GM12878 (cell line): Measurements from ENCODE around the gene RCVRN. TPM values are rescaled to one million over a fixed set of nuclear protein-coding genes. Genes with fewer than 3 reads are reported as not detected.

Source experiments
- ATAC-seq: fragments of 200-7000 bp; cut with Tn5 transposase; 3 replicates; pipeline ENCODE4 v1.9.1; 2020; ENCODE audit warnings: mild to moderate bottlenecking, moderate library complexity
- BruUV-seq: library from RNA; stranded (reverse); fragments of 400-500 nt; replicated peaks from 2 replicates; lab custom pipeline; 2021; lab: Mats Ljungman, UMichigan
- CTCF ChIA-PET: fragments of 300-600 bp; sonication (Branson Sonifier 250); formaldehyde crosslinking; extraction: SDS; loops from one replicate; lab custom pipeline; 2021; ENCODE audit warnings: inconsistent platforms; lab: Yijun Ruan, JAX
- POLR2A ChIA-PET: fragments of 350-600 bp; formaldehyde crosslinking; extraction: SDS; loops from one replicate; lab custom pipeline; 2021; ENCODE audit warnings: inconsistent platforms; lab: Charles Lee
- RAD21 ChIA-PET: fragments of 300-600 bp; sonication (Branson Sonifier 250); formaldehyde crosslinking; loops from one replicate; lab custom pipeline; 2023; ENCODE audit warnings: antibody characterized with exemption; ENCODE audit not compliant: unreplicated experiment; lab: Charles Lee
- SMC1A ChIA-PET: fragments of 300-600 bp; sonication (Branson Sonifier 250); formaldehyde crosslinking; loops from one replicate; lab custom pipeline; 2023; ENCODE audit not compliant: unreplicated experiment, uncharacterized antibody; lab: Charles Lee
- DNase-seq: peaks from one replicate; pipeline ENCODE4 v3.0.0-alpha.2; 2011; ENCODE audit warnings: low read depth, low spot score
- FAIRE-seq: peaks from 3 replicates; lab custom pipeline; 2011; peaks lifted over from hg19 to GRCh38; lab: Jason Lieb, UNC
- H2AFZ ChIP-seq: 2 replicates; pipeline ENCODE4 v1.6.0; 2011; ENCODE audit warnings: low read depth, low read length, control low read depth; ENCODE audit not compliant: control insufficient read depth
- H3K27ac ChIP-seq: 2 replicates; pipeline ENCODE4 v1.5.1; 2011; ENCODE audit warnings: control low read depth; ENCODE audit not compliant: control insufficient read depth, insufficient read depth
- H3K27me3 ChIP-seq, 2 experiments: replicated peaks in 1 of 2; 2 replicates each; pipeline versions ENCODE4 v1.6.0 to v1.6.1; 2011; ENCODE audit warnings: low read length in 1 of 2; ENCODE audit not compliant: control insufficient read depth in 2 of 2, insufficient read depth in 2 of 2
- H3K36me3 ChIP-seq, 2 experiments: 2 replicates each; pipeline ENCODE4 v1.5.1; 2011; ENCODE audit warnings: low read length in 1 of 2; ENCODE audit not compliant: control insufficient read depth in 2 of 2, insufficient read depth in 2 of 2
- H3K4me1 ChIP-seq: 2 replicates; pipeline ENCODE4 v1.6.1; 2011; ENCODE audit warnings: mild to moderate bottlenecking, low read length, moderate library complexity, mixed read lengths; ENCODE audit not compliant: control insufficient read depth, insufficient read depth
- H3K4me2 ChIP-seq: 2 replicates; pipeline ENCODE4 v1.6.0; 2011; ENCODE audit warnings: control low read depth; ENCODE audit not compliant: control insufficient read depth, insufficient read depth
- H3K4me3 ChIP-seq: fragments of 200-600 bp; sonication (generic); 2 replicates; pipeline ENCODE4 v1.5.1; 2016
- H3K79me2 ChIP-seq: 2 replicates; pipeline ENCODE4 v1.6.0; 2011; ENCODE audit warnings: low read length; ENCODE audit not compliant: control insufficient read depth, insufficient read depth
- H3K9ac ChIP-seq: 2 replicates; pipeline ENCODE4 v1.8.0; 2011; ENCODE audit warnings: low read length, control low read depth, mixed read lengths; ENCODE audit not compliant: control insufficient read depth, insufficient read depth
- H3K9me3 ChIP-seq: replicated peaks from 3 replicates; pipeline ENCODE4 v1.5.1; 2011; ENCODE audit warnings: mild to moderate bottlenecking, low read length; ENCODE audit not compliant: control insufficient read depth, insufficient read depth
- H4K20me1 ChIP-seq: 2 replicates; pipeline ENCODE4 v1.6.0; 2011; ENCODE audit not compliant: control insufficient read depth, insufficient read depth
- EGR1 ChIP-seq, 2 experiments: IDR thresholded peaks; 1 replicate in 1 of 2; 2 replicates in 1 of 2; pipeline ENCODE4 v1.6.1; 2011 to 2012; ENCODE audit warnings: low read depth in 2 of 2, low read length in 2 of 2, borderline replicate concordance in 1 of 2, mild to moderate bottlenecking in 1 of 2, moderate library complexity in 1 of 2
- JUNB ChIP-seq: IDR thresholded peaks from 2 replicates; pipeline ENCODE4 v1.6.1; 2016; ENCODE audit warnings: antibody characterized with exemption, mild to moderate bottlenecking
- NFXL1 ChIP-seq: fragments of 450-650 bp; IDR thresholded peaks from 2 replicates; pipeline ENCODE4 v1.6.1; 2017; ENCODE audit warnings: antibody characterized with exemption, mild to moderate bottlenecking, borderline replicate concordance
- NFYB ChIP-seq: IDR thresholded peaks from 2 replicates; pipeline ENCODE4 v1.6.1; 2011; ENCODE audit warnings: low read depth, mild to moderate bottlenecking, low read length, improper control_type of control experiment, moderate library complexity; ENCODE audit not compliant: insufficient read depth
- SMARCA5 ChIP-seq: fragments of 450-650 bp; IDR thresholded peaks from 2 replicates; pipeline ENCODE4 v1.6.1; 2017; ENCODE audit warnings: mild to moderate bottlenecking
- SMC3 ChIP-seq: IDR thresholded peaks from 2 replicates; pipeline ENCODE4 v1.6.1; 2011; ENCODE audit warnings: low read length, improper control_type of control experiment, borderline replicate concordance
- SREBF2 ChIP-seq: IDR thresholded peaks from 2 replicates; pipeline ENCODE4 v1.6.1; 2012; ENCODE audit warnings: mild to moderate bottlenecking, low read length
- SUPT20H ChIP-seq: IDR thresholded peaks from 2 replicates; pipeline ENCODE4 v1.6.1; 2011; ENCODE audit warnings: low read depth, mild to moderate bottlenecking, low read length, moderate library complexity, borderline replicate concordance; ENCODE audit not compliant: control insufficient read depth
- TCF7 ChIP-seq: IDR thresholded peaks from 2 replicates; pipeline ENCODE4 v1.6.1; 2014; ENCODE audit warnings: antibody characterized with exemption, borderline replicate concordance
- WGBS: methylation state at CpG from one replicate; pipeline ENCODE4 v1.1.6; 2016; ENCODE audit warnings: low lambda C conversion rate; ENCODE audit not compliant: insufficient replicate concordance, insufficient coverage; ENCODE audit errors: missing lambda C conversion rate; 5-methylcytosine and 5-hydroxymethylcytosine counted together
- in situ Hi-C: fragments of 300-500 bp; cut with MboI; formaldehyde crosslinking; loops from 9 replicates; pipeline ENCODE4 v1.14.3; 2018; ENCODE audit warnings: mixed read lengths
- intact Hi-C: fragments of 100-400 bp; cut with micrococcal nuclease; formaldehyde crosslinking; loops from one replicate; pipeline ENCODE4 v1.14.2; 2022; ENCODE audit not compliant: unreplicated experiment
- polyA plus RNA-seq, 11 experiments: library from polyadenylated mRNA; depleted of rRNA in 4 of 11; unstranded in 6 of 11; stranded (reverse) in 5 of 11; fragments of >200 nt; fragmentation: Nextera tagmentation in 4 of 11; fragmentation: Illumina TruSeq in 1 of 11; extraction: Ambion mirVana in 4 of 11; extraction: Trizol in 1 of 11; gene quantifications; 1 replicate in 1 of 11; 2 replicates in 10 of 11; pipeline versions ENCODE4 v1.2.1 to v1.2.3, GENCODE V29; 2011 to 2016; ENCODE audit warnings: inconsistent platforms in 2 of 11, missing spikeins in 2 of 11, low read depth in 1 of 11
- total RNA-seq, 4 experiments: library from RNA; depleted of rRNA in 3 of 4; stranded (reverse); fragments of >200 nt in 3 of 4; fragmentation: Illumina TruSeq in 1 of 4; extraction: Trizol in 1 of 4; gene quantifications; 2 replicates each; pipeline versions ENCODE4 v1.2.1 to v1.2.3, GENCODE V29; 2013 to 2021
- TF ChIP-seq, protein P1 (sequence below): IDR thresholded peaks from 2 replicates; pipeline ENCODE4 v1.6.1; 2011; ENCODE audit warnings: borderline replicate concordance, low read depth, mild to moderate bottlenecking, moderate library complexity, low read length; ENCODE audit not compliant: insufficient read depth, poor library complexity, severe bottlenecking
- TF ChIP-seq, protein P2 (sequence below): IDR thresholded peaks from 2 replicates; pipeline ENCODE4 v1.6.1; 2011; ENCODE audit warnings: low read depth, low read length, improper control_type of control experiment, borderline replicate concordance
- TF ChIP-seq, protein P3 (sequence below): fragments of 450-650 bp; IDR thresholded peaks from 2 replicates; pipeline ENCODE4 v1.6.1; 2017; ENCODE audit warnings: mild to moderate bottlenecking, moderate library complexity

The RCVRN gene
- total and polyA plus RNA-seq, 10 of the 15 experiments (the other 5 are each of a cell fraction or from before 2014, with no cell fraction given), result 0.07 to 0.23 (median 0.14) TPM; not detected in 6

GRCh38 chr17:9936095-9936494, 31.0 kb upstream of the RCVRN start:
- Histone ChIP-seq H3K79me2 (no peaks in the 10 kb centered on the region), H3K27me3 (no peaks in the 10 kb centered on the region), H4K20me1 (no peaks in the 10 kb centered on the region), H3K9me3 (peaks cover 2% of the 10 kb centered on the region; the same call in 1 of the 3 replicates), H3K4me3 (no peak overlapping the region), H3K4me2 (no peak overlapping the region), H3K27ac (no peak overlapping the region), H3K4me1 (no peaks in the 10 kb centered on the region), H3K9ac (no peak overlapping the region), H2AFZ (no peak overlapping the region), H3K36me3 (no peaks in the 10 kb centered on the region; a peak in 1 of 4 replicates)
- FAIRE-seq, result no peak
- intact Hi-C loops, result no loop called here
- WGBS, result 39% methylated on average over 3 of the region's 3 CpGs
- ATAC-seq, result no peak
- in situ Hi-C loops, result no loop called here
- no peak for DNase-seq
- BruUV-seq, result no TSS peak
- ChIA-PET CTCF (interaction anchor here (3.6 kb wide), 1 partner anchor 12 kb away, joined by 15 read pairs; no protein-coding TSS in a partner anchor), RAD21 (interaction anchor here (1.6 kb wide), 1 partner anchor 11 kb away, joined by 3 read pairs; no protein-coding TSS in a partner anchor), SMC1A (interaction anchor here (0.6 kb wide), 1 partner anchor 192 kb away, joined by 3 read pairs; no protein-coding TSS in a partner anchor), POLR2A (no interaction called here)
- TF ChIP-seq NFXL1 (no peak), TCF7 (no peak), EGR1 (IDR thresholded peaks at IDR 0.05; ENCODE audit: borderline replicate concordance in 1 of 2, low read depth in 2 of 2, low read length in 2 of 2) (no peak), SREBF2 (no peak), SMC3 (no peak), NFYB (no peak), SUPT20H (no peak), SMARCA5 (no peak), JUNB (no peak)
- TF ChIP-seq, protein P1, sequence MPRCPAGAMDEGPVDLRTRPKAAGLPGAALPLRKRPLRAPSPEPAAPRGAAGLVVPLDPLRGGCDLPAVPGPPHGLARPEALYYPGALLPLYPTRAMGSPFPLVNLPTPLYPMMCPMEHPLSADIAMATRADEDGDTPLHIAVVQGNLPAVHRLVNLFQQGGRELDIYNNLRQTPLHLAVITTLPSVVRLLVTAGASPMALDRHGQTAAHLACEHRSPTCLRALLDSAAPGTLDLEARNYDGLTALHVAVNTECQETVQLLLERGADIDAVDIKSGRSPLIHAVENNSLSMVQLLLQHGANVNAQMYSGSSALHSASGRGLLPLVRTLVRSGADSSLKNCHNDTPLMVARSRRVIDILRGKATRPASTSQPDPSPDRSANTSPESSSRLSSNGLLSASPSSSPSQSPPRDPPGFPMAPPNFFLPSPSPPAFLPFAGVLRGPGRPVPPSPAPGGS, result no peak
- TF ChIP-seq, protein P2, sequence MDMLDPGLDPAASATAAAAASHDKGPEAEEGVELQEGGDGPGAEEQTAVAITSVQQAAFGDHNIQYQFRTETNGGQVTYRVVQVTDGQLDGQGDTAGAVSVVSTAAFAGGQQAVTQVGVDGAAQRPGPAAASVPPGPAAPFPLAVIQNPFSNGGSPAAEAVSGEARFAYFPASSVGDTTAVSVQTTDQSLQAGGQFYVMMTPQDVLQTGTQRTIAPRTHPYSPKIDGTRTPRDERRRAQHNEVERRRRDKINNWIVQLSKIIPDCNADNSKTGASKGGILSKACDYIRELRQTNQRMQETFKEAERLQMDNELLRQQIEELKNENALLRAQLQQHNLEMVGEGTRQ, result no peak
- TF ChIP-seq, protein P3, sequence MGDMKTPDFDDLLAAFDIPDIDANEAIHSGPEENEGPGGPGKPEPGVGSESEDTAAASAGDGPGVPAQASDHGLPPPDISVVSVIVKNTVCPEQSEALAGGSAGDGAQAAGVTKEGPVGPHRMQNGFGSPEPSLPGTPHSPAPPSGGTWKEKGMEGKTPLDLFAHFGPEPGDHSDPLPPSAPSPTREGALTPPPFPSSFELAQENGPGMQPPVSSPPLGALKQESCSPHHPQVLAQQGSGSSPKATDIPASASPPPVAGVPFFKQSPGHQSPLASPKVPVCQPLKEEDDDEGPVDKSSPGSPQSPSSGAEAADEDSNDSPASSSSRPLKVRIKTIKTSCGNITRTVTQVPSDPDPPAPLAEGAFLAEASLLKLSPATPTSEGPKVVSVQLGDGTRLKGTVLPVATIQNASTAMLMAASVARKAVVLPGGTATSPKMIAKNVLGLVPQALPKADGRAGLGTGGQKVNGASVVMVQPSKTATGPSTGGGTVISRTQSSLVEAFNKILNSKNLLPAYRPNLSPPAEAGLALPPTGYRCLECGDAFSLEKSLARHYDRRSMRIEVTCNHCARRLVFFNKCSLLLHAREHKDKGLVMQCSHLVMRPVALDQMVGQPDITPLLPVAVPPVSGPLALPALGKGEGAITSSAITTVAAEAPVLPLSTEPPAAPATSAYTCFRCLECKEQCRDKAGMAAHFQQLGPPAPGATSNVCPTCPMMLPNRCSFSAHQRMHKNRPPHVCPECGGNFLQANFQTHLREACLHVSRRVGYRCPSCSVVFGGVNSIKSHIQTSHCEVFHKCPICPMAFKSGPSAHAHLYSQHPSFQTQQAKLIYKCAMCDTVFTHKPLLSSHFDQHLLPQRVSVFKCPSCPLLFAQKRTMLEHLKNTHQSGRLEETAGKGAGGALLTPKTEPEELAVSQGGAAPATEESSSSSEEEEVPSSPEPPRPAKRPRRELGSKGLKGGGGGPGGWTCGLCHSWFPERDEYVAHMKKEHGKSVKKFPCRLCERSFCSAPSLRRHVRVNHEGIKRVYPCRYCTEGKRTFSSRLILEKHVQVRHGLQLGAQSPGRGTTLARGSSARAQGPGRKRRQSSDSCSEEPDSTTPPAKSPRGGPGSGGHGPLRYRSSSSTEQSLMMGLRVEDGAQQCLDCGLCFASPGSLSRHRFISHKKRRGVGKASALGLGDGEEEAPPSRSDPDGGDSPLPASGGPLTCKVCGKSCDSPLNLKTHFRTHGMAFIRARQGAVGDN, result no peak
